Smooth muscle cell (in vitro differentiated cells): Measurements from ENCODE around the gene MYOD1. TPM values are rescaled to one million over a fixed set of nuclear protein-coding genes. Genes with fewer than 3 reads are reported as not detected.

ENCODE experiments used
- DNase-seq: peaks from one replicate; lab custom pipeline; 2025; ENCODE audit not compliant: unreplicated experiment; lab: John Stamatoyannopoulos, UW
- H2AFZ ChIP-seq: fragments of 200-600 bp; sonication (generic); 2 replicates; pipeline ENCODE4 v1.6.0; 2016; ENCODE audit warnings: antibody characterized with exemption, low read depth, mild to moderate bottlenecking
- H3F3A ChIP-seq: fragments of 200-600 bp; sonication (generic); 2 replicates; pipeline ENCODE4 v1.6.0; 2017; ENCODE audit warnings: antibody characterized with exemption, low read depth
- H3K27ac ChIP-seq: fragments of 200-600 bp; sonication (generic); 2 replicates; pipeline ENCODE4 v1.5.1; 2016; ENCODE audit warnings: low read depth, mild to moderate bottlenecking
- H3K27me3 ChIP-seq: fragments of 200-600 bp; sonication (generic); 2 replicates; pipeline ENCODE4 v1.6.1; 2016; ENCODE audit warnings: low read depth, mild to moderate bottlenecking
- H3K36me3 ChIP-seq: fragments of 200-600 bp; sonication (generic); 2 replicates; pipeline ENCODE4 v1.5.1; 2016; ENCODE audit warnings: low read depth
- H3K4me1 ChIP-seq: fragments of 200-600 bp; sonication (generic); 2 replicates; pipeline ENCODE4 v1.5.1; 2016; ENCODE audit warnings: low read depth
- H3K4me2 ChIP-seq: fragments of 200-600 bp; sonication (generic); 2 replicates; pipeline ENCODE4 v1.6.0; 2016; ENCODE audit warnings: mild to moderate bottlenecking
- H3K4me3 ChIP-seq: fragments of 200-600 bp; sonication (generic); 2 replicates; pipeline ENCODE4 v1.5.1; 2016; ENCODE audit warnings: mild to moderate bottlenecking
- H3K79me2 ChIP-seq: fragments of 200-600 bp; sonication (generic); 2 replicates; pipeline ENCODE4 v1.6.0; 2016; ENCODE audit warnings: low read depth, mild to moderate bottlenecking
- H3K9ac ChIP-seq: fragments of 200-600 bp; sonication (generic); 2 replicates; pipeline ENCODE4 v1.6.0; 2016; ENCODE audit warnings: low read depth
- H3K9me3 ChIP-seq: fragments of 200-600 bp; sonication (generic); replicated peaks from 2 replicates; pipeline ENCODE4 v1.5.1; 2016; ENCODE audit warnings: low read depth
- H4K20me1 ChIP-seq: fragments of 200-600 bp; sonication (generic); 2 replicates; pipeline ENCODE4 v1.6.0; 2016; ENCODE audit warnings: low read depth
- WGBS: methylation state at CpG from one replicate; pipeline ENCODE4 v1.1.7; 2016; ENCODE audit warnings: low lambda C conversion rate; 5-methylcytosine and 5-hydroxymethylcytosine counted together
- polyA plus RNA-seq: library from polyadenylated mRNA; unstranded; fragments of >200 nt; fragmentation: Nextera tagmentation; extraction: Ambion mirVana; gene quantifications from 2 replicates; pipeline ENCODE4 v1.2.1, GENCODE V29; 2016
- total RNA-seq: library from RNA; depleted of rRNA; stranded (reverse); fragments of >200 nt; gene quantifications from 2 replicates; pipeline ENCODE4 v1.2.3, GENCODE V29; 2014
- TF ChIP-seq, protein P1 (sequence below): fragments of 200-600 bp; sonication (generic); IDR thresholded peaks from 2 replicates; pipeline ENCODE4 v1.5.1; 2017; ENCODE audit warnings: borderline replicate concordance, mild to moderate bottlenecking, antibody characterized with exemption; ENCODE audit not compliant: insufficient read depth, poor library complexity, severe bottlenecking

The MYOD1 gene
- total and polyA plus RNA-seq, 2 experiments from 2014 or later: not detected

DNA sequence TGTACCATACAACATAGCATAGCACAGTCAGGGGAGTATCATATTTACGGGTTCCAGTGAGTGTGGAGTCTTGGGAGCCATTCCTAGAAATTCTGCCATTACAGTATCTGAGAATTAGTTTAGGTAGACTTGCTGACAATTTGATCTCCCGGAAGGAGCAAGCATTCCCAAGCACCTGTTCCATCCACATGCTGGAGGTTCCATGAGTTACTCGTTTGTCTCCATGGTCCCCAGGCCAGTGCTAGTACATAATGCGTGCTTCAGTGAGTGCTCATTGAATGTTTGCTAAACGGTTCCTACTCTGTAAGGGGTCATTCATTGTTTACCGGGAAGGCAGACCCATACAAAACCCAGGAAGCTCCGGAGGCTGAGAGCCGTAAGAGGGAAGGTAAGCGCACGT is 27.4 kb upstream of the MYOD1 start:
- TF ChIP-seq, protein P1, sequence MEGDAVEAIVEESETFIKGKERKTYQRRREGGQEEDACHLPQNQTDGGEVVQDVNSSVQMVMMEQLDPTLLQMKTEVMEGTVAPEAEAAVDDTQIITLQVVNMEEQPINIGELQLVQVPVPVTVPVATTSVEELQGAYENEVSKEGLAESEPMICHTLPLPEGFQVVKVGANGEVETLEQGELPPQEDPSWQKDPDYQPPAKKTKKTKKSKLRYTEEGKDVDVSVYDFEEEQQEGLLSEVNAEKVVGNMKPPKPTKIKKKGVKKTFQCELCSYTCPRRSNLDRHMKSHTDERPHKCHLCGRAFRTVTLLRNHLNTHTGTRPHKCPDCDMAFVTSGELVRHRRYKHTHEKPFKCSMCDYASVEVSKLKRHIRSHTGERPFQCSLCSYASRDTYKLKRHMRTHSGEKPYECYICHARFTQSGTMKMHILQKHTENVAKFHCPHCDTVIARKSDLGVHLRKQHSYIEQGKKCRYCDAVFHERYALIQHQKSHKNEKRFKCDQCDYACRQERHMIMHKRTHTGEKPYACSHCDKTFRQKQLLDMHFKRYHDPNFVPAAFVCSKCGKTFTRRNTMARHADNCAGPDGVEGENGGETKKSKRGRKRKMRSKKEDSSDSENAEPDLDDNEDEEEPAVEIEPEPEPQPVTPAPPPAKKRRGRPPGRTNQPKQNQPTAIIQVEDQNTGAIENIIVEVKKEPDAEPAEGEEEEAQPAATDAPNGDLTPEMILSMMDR: no peak
- no peaks in the 10 kb centered on the region for H3K4me1 ChIP-seq
- no peaks in the 10 kb centered on the region for H4K20me1 ChIP-seq
- no peak overlapping the region for H3K4me3 ChIP-seq
- 68% methylated on average over 10 of the region's 10 CpGs for WGBS
- no peaks in the 10 kb centered on the region for H3F3A ChIP-seq
- H3K4me2 ChIP-seq: no peak overlapping the region
- H2AFZ ChIP-seq: no peak overlapping the region
- no peaks in the 10 kb centered on the region for H3K36me3 ChIP-seq
- no peak overlapping the region for H3K9ac ChIP-seq
- no peak for DNase-seq
- H3K9me3 ChIP-seq: no peaks in the 10 kb centered on the region
- H3K27me3 ChIP-seq: peaks cover 78% of the 10 kb centered on the region
- no peak overlapping the region for H3K27ac ChIP-seq
- no peaks in the 10 kb centered on the region for H3K79me2 ChIP-seq

DNA sequence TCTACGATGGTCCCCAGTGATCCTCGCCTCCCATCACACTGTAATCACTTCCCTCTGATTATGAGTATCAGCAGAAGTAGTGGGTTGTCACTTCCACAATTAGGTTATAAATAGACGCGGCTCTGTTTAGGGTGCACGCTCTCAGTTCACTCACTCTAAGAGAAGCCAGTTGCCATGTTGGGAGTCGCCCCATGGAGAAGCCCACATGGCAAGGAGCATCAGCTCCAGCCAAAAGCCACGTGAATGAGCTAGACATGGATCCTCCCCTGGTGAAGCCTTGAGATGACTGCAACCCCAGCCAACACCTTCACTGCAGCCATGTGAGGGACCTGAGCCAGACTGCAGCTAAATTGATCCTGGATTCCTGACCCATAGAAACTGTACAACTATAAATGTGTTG is 26.4 kb upstream of the MYOD1 start:
- Histone ChIP-seq H3K4me2 (no peak overlapping the region), H3K27me3 (peaks cover 87% of the 10 kb centered on the region), H3F3A (no peaks in the 10 kb centered on the region), H3K4me1 (no peaks in the 10 kb centered on the region), H3K9me3 (no peaks in the 10 kb centered on the region), H3K4me3 (no peak overlapping the region), H3K36me3 (no peaks in the 10 kb centered on the region), H3K9ac (no peak overlapping the region), H3K27ac (no peak overlapping the region), H4K20me1 (no peaks in the 10 kb centered on the region), H3K79me2 (no peaks in the 10 kb centered on the region), H2AFZ (no peak overlapping the region)
- 91% methylated on average over 7 of the region's 7 CpGs for WGBS
- TF ChIP-seq, protein P1: no peak
- no peak for DNase-seq

DNA sequence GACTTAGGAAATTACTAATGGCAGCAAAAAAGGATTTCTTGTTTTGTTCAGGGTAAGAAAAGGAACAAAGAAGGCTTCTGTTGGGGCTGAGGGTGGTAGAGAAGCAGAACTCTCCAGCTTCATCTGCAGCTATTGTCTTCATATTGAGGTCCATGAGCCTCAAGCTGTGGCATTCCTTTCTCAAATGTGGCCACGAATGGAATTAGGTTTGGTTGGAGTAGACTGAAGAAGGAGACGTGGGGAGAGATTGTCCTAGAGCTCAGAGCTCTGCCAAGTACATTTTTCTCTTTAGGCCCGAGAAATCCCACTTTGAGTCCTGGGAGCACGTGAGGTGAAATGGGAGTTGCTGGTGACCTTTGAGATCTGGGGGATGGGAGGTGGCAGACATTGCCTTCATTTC is 25.8 kb upstream of the MYOD1 start:
- no peaks in the 10 kb centered on the region for H3K9me3 ChIP-seq
- no peaks in the 10 kb centered on the region for H3F3A ChIP-seq
- no peaks in the 10 kb centered on the region for H3K4me1 ChIP-seq
- TF ChIP-seq, protein P1: no peak
- no peak overlapping the region for H3K4me2 ChIP-seq
- no peak overlapping the region for H3K27ac ChIP-seq
- WGBS: 72% methylated on average over 4 of the region's 4 CpGs
- no peaks in the 10 kb centered on the region for H3K36me3 ChIP-seq
- H3K9ac ChIP-seq: no peak overlapping the region
- H2AFZ ChIP-seq: no peak overlapping the region
- no peaks in the 10 kb centered on the region for H3K79me2 ChIP-seq
- H4K20me1 ChIP-seq: no peaks in the 10 kb centered on the region
- no peak overlapping the region for H3K4me3 ChIP-seq
- H3K27me3 ChIP-seq: peaks cover 87% of the 10 kb centered on the region
- no peak for DNase-seq

DNA sequence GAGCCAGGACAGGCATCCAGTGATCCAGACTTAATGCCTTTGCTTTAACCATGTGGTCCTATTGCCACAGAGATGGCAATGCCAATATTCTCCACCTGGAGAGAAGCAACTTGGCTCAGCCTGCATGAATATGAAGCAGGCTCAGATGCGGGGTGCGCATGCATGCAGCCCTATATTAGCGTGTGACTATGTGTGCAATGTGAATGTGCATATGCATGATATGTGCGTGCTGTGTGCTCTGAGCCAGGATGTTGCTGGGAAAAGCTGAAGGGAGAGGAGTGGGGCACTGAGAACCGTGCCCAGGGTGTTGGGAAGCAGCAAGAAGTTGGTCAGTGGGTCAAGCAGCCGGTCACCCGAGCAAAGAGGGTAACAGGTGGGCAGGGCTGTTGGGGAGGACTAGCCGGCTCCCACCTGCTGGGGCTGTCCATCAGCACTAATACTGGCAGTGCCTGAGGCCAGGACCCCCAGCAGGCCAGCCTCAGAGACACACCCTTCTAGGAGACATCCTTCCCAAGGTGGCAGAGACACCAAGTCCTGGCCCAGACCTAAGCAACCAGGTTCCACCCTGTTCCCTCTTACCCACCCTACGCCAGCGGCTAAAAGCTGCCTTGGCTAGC is 24.8 kb upstream of the MYOD1 start:
- H3F3A ChIP-seq: no peaks in the 10 kb centered on the region
- H3K4me1 ChIP-seq: no peaks in the 10 kb centered on the region
- H2AFZ ChIP-seq: no peak overlapping the region
- no peak overlapping the region for H3K4me3 ChIP-seq
- no peaks in the 10 kb centered on the region for H3K9me3 ChIP-seq
- H3K27ac ChIP-seq: no peak overlapping the region
- 90% methylated on average over 10 of the region's 10 CpGs for WGBS
- no peak for DNase-seq
- H3K79me2 ChIP-seq: no peaks in the 10 kb centered on the region
- no peak overlapping the region for H3K4me2 ChIP-seq
- TF ChIP-seq, protein P1: no peak
- no peaks in the 10 kb centered on the region for H3K36me3 ChIP-seq
- H3K27me3 ChIP-seq: peaks cover 81% of the 10 kb centered on the region
- no peak overlapping the region for H3K9ac ChIP-seq
- no peaks in the 10 kb centered on the region for H4K20me1 ChIP-seq
